Type B pancreatic cell (in vitro differentiated cells): ENCODE data around the gene RALGAPB. TPM values are rescaled to one million over a fixed set of nuclear protein-coding genes. Genes with fewer than 3 reads are reported as not detected.
"Not testable (repeated sequence)": the region's sequence is repeated elsewhere in the genome, so short reads cannot be mapped to it uniquely, and the experiment has no call there.

ENCODE experiments used
- DNase-seq: peaks from one replicate; pipeline ENCODE4 v3.0.0; 2021; ENCODE audit warnings: mixed read lengths; ENCODE audit not compliant: unreplicated experiment; ENCODE audit errors: extremely low spot score
- H3K27ac Mint-ChIP-seq: 2 replicates; pipeline ENCODE4 v1.8.0; 2021; ENCODE audit warnings: mild to moderate bottlenecking, mixed read lengths
- H3K27me3 Mint-ChIP-seq: 2 replicates; pipeline ENCODE4 v1.8.0; 2021; ENCODE audit warnings: mixed read lengths
- H3K36me3 Mint-ChIP-seq: 2 replicates; pipeline ENCODE4 v1.8.0; 2021; ENCODE audit warnings: mixed read lengths
- H3K4me1 Mint-ChIP-seq: one replicate; pipeline ENCODE4 v1.8.0; 2021; ENCODE audit warnings: mixed read lengths; ENCODE audit not compliant: unreplicated experiment
- H3K4me3 Mint-ChIP-seq: 2 replicates; pipeline ENCODE4 v1.8.0; 2021; ENCODE audit warnings: mild to moderate bottlenecking, mixed read lengths
- H3K9me3 Mint-ChIP-seq: 2 replicates; pipeline ENCODE4 v1.8.0; 2021; ENCODE audit warnings: mixed read lengths
- CTCF ChIP-seq: fragments of 200-600 bp; sonication (generic); conservative IDR thresholded peaks from 2 replicates; pipeline ENCODE4 v1.5.0; 2021; ENCODE audit warnings: antibody characterized with exemption, mild to moderate bottlenecking
- total RNA-seq: library from RNA; stranded (reverse); gene quantifications from 2 replicates; pipeline ENCODE4 v1.2.1, GENCODE V29; 2021; ENCODE audit warnings: low replicate concordance

RALGAPB gene
- total RNA-seq, 1 donor from 2014 or later: 38.2 TPM

- Mint-ChIP-seq H3K36me3 (peaks cover 35% of the 10 kb centered on the region), H3K9me3 (no peaks in the 10 kb centered on the region), H3K4me1 (no peaks in the 10 kb centered on the region), H3K27ac (no peak overlapping the region), H3K4me3 (no peak overlapping the region), H3K27me3 (no peaks in the 10 kb centered on the region)
- DNase-seq: no peak
- no peak for TF ChIP-seq CTCF
Measured at GRCh38 chr20:38504368-38505090, 31.9 kb downstream of the RALGAPB start.

GRCh38 chr20:38505091-38505455 is 32.4 kb downstream of the RALGAPB start:
- no peak for DNase-seq
- Mint-ChIP-seq H3K4me1 (no peaks in the 10 kb centered on the region), H3K27me3 (no peaks in the 10 kb centered on the region), H3K27ac (no peak overlapping the region), H3K4me3 (no peak overlapping the region), H3K36me3 (peaks cover 39% of the 10 kb centered on the region), H3K9me3 (no peaks in the 10 kb centered on the region)
- TF ChIP-seq CTCF: no peak

DNA sequence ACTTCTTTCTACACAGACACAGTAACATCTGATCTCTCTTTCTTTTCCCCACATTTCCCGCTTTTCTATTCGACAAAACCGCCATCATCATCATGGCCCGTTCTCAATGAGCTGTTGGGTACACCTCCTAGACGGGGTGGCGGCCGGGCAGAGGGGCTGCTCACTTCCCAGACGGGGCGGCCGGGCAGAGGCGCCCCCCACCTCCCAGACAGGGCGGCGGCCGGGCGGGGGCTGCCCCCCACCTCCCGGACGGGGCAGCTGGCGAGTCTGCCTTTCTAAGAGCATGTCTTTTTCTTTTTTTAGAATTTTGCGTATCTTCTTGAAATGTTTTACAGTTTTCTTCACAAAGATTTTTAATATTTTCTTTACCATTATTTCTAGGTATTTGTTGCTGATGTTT is 39.1 kb downstream of the RALGAPB start:
- not testable (repeated sequence) for H3K4me1 Mint-ChIP-seq, H3K9me3 Mint-ChIP-seq, H3K27ac Mint-ChIP-seq, H3K4me3 Mint-ChIP-seq, H3K27me3 Mint-ChIP-seq, DNase-seq
- H3K36me3 Mint-ChIP-seq: peaks cover 37% of the 10 kb centered on the region

GRCh38 chr20:38514185-38514584 is 41.5 kb downstream of the RALGAPB start:
- Mint-ChIP-seq H3K27ac (no peak overlapping the region), H3K9me3 (no peaks in the 10 kb centered on the region), H3K4me1 (no peaks in the 10 kb centered on the region), H3K27me3 (no peaks in the 10 kb centered on the region), H3K4me3 (no peak overlapping the region), H3K36me3 (peaks cover 38% of the 10 kb centered on the region)
- TF ChIP-seq CTCF: no peak
- DNase-seq: no peak

DNA sequence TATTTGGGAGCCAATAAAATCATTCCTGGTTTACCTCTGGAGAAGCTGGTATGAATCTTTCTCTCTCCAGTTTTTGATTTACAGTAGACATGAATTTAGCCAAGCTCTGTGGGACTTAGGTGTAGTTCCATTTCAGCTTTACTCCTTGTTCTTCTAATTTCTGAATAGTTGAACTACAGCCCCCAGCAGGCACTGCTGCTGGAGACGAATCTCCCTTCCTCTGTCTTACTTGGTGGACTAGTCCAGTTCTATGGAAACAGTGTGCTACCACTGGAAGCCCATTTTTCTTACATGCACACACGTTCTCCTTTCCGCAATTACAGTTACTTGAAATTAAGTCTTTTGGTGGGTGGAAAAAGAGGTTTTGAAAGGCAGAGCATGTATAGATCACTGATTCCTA is 42.3 kb downstream of the RALGAPB start:
- Mint-ChIP-seq H3K4me1 (no peaks in the 10 kb centered on the region), H3K4me3 (no peak overlapping the region), H3K36me3 (peaks cover 30% of the 10 kb centered on the region), H3K9me3 (no peaks in the 10 kb centered on the region), H3K27ac (no peak overlapping the region), H3K27me3 (no peaks in the 10 kb centered on the region)
- TF ChIP-seq CTCF: no peak
- no peak for DNase-seq

- Mint-ChIP-seq H3K27me3 (no peaks in the 10 kb centered on the region), H3K9me3 (no peaks in the 10 kb centered on the region), H3K36me3 (peaks cover 30% of the 10 kb centered on the region)
Measured at GRCh38 chr20:38515631-38516030, 43.0 kb downstream of the RALGAPB start.

More at GRCh38 chr20:38515631-38516030, 43.0 kb downstream of the RALGAPB start:
- H3K4me3 Mint-ChIP-seq: no peak overlapping the region
- H3K27ac Mint-ChIP-seq: no peak overlapping the region
- H3K4me1 Mint-ChIP-seq: no peaks in the 10 kb centered on the region
- no peak for TF ChIP-seq CTCF
- DNase-seq: no peak
